NCI-H2227 (cell line): ENCODE measurements around the gene HIPK2.

Experiments used
- DNase-seq: peaks from one replicate; lab custom pipeline; 2025; ENCODE audit not compliant: unreplicated experiment; lab: John Stamatoyannopoulos, UW

The HIPK2 gene

GRCh38 chr7:139753081-139753692 is 24.6 kb downstream of the HIPK2 start:
- DNase-seq: peak; percentile 55

GRCh38 chr7:139752604-139753003 is 25.2 kb downstream of the HIPK2 start:
- DNase-seq: no peak

- no peak for DNase-seq
Measured at GRCh38 chr7:139752148-139752547, 25.6 kb downstream of the HIPK2 start.

- no peak for DNase-seq
Measured at GRCh38 chr7:139750459-139751095, 27.2 kb downstream of the HIPK2 start.

- peak; percentile 74 for DNase-seq
Measured at GRCh38 chr7:139749545-139749944, 28.3 kb downstream of the HIPK2 start.

- no peak for DNase-seq
Measured at GRCh38 chr7:139748941-139749340, 28.9 kb downstream of the HIPK2 start.

GRCh38 chr7:139748373-139748765 is 29.4 kb downstream of the HIPK2 start:
- no peak for DNase-seq

GRCh38 chr7:139747662-139748372 is 30.0 kb downstream of the HIPK2 start:
- no peak for DNase-seq

- DNase-seq: no peak
Measured at GRCh38 chr7:139746652-139747051, 31.1 kb downstream of the HIPK2 start.

- peak; percentile 48 for DNase-seq
Measured at GRCh38 chr7:139745678-139746143, 32.1 kb downstream of the HIPK2 start.

- DNase-seq: no peak
Measured at GRCh38 chr7:139744768-139745677, 32.8 kb downstream of the HIPK2 start.

GRCh38 chr7:139743967-139744767 is 33.6 kb downstream of the HIPK2 start:
- no peak for DNase-seq

GRCh38 chr7:139743267-139743966 is 34.4 kb downstream of the HIPK2 start:
- DNase-seq: no peak

GRCh38 chr7:139741789-139742344 is 35.9 kb downstream of the HIPK2 start:
- DNase-seq: no peak

GRCh38 chr7:139741239-139741638 is 36.6 kb downstream of the HIPK2 start:
- no peak for DNase-seq

GRCh38 chr7:139739863-139740597 is 37.8 kb downstream of the HIPK2 start:
- DNase-seq: no peak

- DNase-seq: no peak
Measured at GRCh38 chr7:139738772-139739171, 39.0 kb downstream of the HIPK2 start.

- DNase-seq: no peak
Measured at GRCh38 chr7:139738101-139738489, 39.7 kb downstream of the HIPK2 start.
